Smooth muscle cell (in vitro differentiated cells): ENCODE results near the gene FGD3. TPM values are rescaled to one million over a fixed set of nuclear protein-coding genes. Genes with fewer than 3 reads are reported as not detected.

Experiments
- DNase-seq: peaks from one replicate; lab custom pipeline; 2025; ENCODE audit not compliant: unreplicated experiment; lab: John Stamatoyannopoulos, UW
- H2AFZ ChIP-seq: fragments of 200-600 bp; sonication (generic); 2 replicates; pipeline ENCODE4 v1.6.0; 2016; ENCODE audit warnings: antibody characterized with exemption, low read depth, mild to moderate bottlenecking
- H3F3A ChIP-seq: fragments of 200-600 bp; sonication (generic); 2 replicates; pipeline ENCODE4 v1.6.0; 2017; ENCODE audit warnings: antibody characterized with exemption, low read depth
- H3K27ac ChIP-seq: fragments of 200-600 bp; sonication (generic); 2 replicates; pipeline ENCODE4 v1.5.1; 2016; ENCODE audit warnings: low read depth, mild to moderate bottlenecking
- H3K27me3 ChIP-seq: fragments of 200-600 bp; sonication (generic); 2 replicates; pipeline ENCODE4 v1.6.1; 2016; ENCODE audit warnings: low read depth, mild to moderate bottlenecking
- H3K36me3 ChIP-seq: fragments of 200-600 bp; sonication (generic); 2 replicates; pipeline ENCODE4 v1.5.1; 2016; ENCODE audit warnings: low read depth
- H3K4me1 ChIP-seq: fragments of 200-600 bp; sonication (generic); 2 replicates; pipeline ENCODE4 v1.5.1; 2016; ENCODE audit warnings: low read depth
- H3K4me2 ChIP-seq: fragments of 200-600 bp; sonication (generic); 2 replicates; pipeline ENCODE4 v1.6.0; 2016; ENCODE audit warnings: mild to moderate bottlenecking
- H3K4me3 ChIP-seq: fragments of 200-600 bp; sonication (generic); 2 replicates; pipeline ENCODE4 v1.5.1; 2016; ENCODE audit warnings: mild to moderate bottlenecking
- H3K79me2 ChIP-seq: fragments of 200-600 bp; sonication (generic); 2 replicates; pipeline ENCODE4 v1.6.0; 2016; ENCODE audit warnings: low read depth, mild to moderate bottlenecking
- H3K9ac ChIP-seq: fragments of 200-600 bp; sonication (generic); 2 replicates; pipeline ENCODE4 v1.6.0; 2016; ENCODE audit warnings: low read depth
- H3K9me3 ChIP-seq: fragments of 200-600 bp; sonication (generic); replicated peaks from 2 replicates; pipeline ENCODE4 v1.5.1; 2016; ENCODE audit warnings: low read depth
- H4K20me1 ChIP-seq: fragments of 200-600 bp; sonication (generic); 2 replicates; pipeline ENCODE4 v1.6.0; 2016; ENCODE audit warnings: low read depth
- WGBS: methylation state at CpG from one replicate; pipeline ENCODE4 v1.1.7; 2016; ENCODE audit warnings: low lambda C conversion rate; 5-methylcytosine and 5-hydroxymethylcytosine counted together
- polyA plus RNA-seq: library from polyadenylated mRNA; unstranded; fragments of >200 nt; fragmentation: Nextera tagmentation; extraction: Ambion mirVana; gene quantifications from 2 replicates; pipeline ENCODE4 v1.2.1, GENCODE V29; 2016
- total RNA-seq: library from RNA; depleted of rRNA; stranded (reverse); fragments of >200 nt; gene quantifications from 2 replicates; pipeline ENCODE4 v1.2.3, GENCODE V29; 2014
- TF ChIP-seq, protein P1 (sequence below): fragments of 200-600 bp; sonication (generic); IDR thresholded peaks from 2 replicates; pipeline ENCODE4 v1.5.1; 2017; ENCODE audit warnings: borderline replicate concordance, mild to moderate bottlenecking, antibody characterized with exemption; ENCODE audit not compliant: insufficient read depth, poor library complexity, severe bottlenecking

The FGD3 gene
- total and polyA plus RNA-seq, 2 experiments from 2014 or later: 1.1 to 2.1 TPM

DNA sequence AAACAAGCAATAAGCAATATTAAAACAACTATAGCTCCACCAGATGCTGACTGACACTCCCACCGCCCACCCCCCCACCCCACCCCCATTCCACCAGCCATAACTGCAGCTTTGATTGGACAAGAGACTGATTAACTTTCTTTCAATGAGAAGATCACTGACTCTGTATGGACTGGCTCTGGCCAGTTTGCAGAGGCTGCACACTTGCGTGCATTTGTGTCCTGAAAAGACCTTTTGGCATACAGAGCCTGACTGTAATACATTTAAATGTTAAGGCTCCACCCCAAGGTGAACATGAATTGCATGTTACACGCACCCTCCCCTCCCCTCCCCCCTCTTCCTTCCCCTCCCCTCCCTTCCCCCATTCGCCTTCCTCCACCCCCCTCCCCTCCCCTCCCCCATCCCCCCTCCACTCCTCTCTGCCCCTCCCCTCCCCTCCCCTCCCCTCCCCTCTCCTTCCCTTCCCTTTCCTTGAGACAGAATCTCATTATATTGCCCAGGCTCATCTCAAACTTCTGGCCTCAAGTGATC lies 31.1 kb downstream of the FGD3 start:
- Histone ChIP-seq H4K20me1 (no peaks in the 10 kb centered on the region), H3K9me3 (peaks cover 14% of the 10 kb centered on the region), H3K9ac (no peak overlapping the region), H3K4me2 (no peak overlapping the region), H3K4me1 (no peaks in the 10 kb centered on the region), H3K27me3 (no peaks in the 10 kb centered on the region), H3K27ac (no peak overlapping the region), H3K4me3 (no peak overlapping the region), H3F3A (no peaks in the 10 kb centered on the region), H3K36me3 (no peaks in the 10 kb centered on the region), H2AFZ (no peak overlapping the region), H3K79me2 (no peaks in the 10 kb centered on the region)
- 92% methylated on average over 2 of the region's 4 CpGs for WGBS
- no peak for DNase-seq
- TF ChIP-seq, protein P1, sequence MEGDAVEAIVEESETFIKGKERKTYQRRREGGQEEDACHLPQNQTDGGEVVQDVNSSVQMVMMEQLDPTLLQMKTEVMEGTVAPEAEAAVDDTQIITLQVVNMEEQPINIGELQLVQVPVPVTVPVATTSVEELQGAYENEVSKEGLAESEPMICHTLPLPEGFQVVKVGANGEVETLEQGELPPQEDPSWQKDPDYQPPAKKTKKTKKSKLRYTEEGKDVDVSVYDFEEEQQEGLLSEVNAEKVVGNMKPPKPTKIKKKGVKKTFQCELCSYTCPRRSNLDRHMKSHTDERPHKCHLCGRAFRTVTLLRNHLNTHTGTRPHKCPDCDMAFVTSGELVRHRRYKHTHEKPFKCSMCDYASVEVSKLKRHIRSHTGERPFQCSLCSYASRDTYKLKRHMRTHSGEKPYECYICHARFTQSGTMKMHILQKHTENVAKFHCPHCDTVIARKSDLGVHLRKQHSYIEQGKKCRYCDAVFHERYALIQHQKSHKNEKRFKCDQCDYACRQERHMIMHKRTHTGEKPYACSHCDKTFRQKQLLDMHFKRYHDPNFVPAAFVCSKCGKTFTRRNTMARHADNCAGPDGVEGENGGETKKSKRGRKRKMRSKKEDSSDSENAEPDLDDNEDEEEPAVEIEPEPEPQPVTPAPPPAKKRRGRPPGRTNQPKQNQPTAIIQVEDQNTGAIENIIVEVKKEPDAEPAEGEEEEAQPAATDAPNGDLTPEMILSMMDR: no peak

GRCh38 chr9:92979283-92980056 lies 32.1 kb downstream of the FGD3 start:
- no peak overlapping the region for H3K4me3 ChIP-seq
- no peaks in the 10 kb centered on the region for H3F3A ChIP-seq
- TF ChIP-seq, protein P1: no peak
- no peak for DNase-seq
- no peaks in the 10 kb centered on the region for H3K79me2 ChIP-seq
- no peaks in the 10 kb centered on the region for H4K20me1 ChIP-seq
- H3K4me1 ChIP-seq: no peaks in the 10 kb centered on the region
- no peak overlapping the region for H3K27ac ChIP-seq
- H3K9ac ChIP-seq: no peak overlapping the region
- H3K4me2 ChIP-seq: no peak overlapping the region
- no peaks in the 10 kb centered on the region for H3K36me3 ChIP-seq
- peaks cover 14% of the 10 kb centered on the region for H3K9me3 ChIP-seq
- WGBS: 98% methylated on average over 2 of the region's 2 CpGs
- no peaks in the 10 kb centered on the region for H3K27me3 ChIP-seq
- H2AFZ ChIP-seq: no peak overlapping the region

DNA sequence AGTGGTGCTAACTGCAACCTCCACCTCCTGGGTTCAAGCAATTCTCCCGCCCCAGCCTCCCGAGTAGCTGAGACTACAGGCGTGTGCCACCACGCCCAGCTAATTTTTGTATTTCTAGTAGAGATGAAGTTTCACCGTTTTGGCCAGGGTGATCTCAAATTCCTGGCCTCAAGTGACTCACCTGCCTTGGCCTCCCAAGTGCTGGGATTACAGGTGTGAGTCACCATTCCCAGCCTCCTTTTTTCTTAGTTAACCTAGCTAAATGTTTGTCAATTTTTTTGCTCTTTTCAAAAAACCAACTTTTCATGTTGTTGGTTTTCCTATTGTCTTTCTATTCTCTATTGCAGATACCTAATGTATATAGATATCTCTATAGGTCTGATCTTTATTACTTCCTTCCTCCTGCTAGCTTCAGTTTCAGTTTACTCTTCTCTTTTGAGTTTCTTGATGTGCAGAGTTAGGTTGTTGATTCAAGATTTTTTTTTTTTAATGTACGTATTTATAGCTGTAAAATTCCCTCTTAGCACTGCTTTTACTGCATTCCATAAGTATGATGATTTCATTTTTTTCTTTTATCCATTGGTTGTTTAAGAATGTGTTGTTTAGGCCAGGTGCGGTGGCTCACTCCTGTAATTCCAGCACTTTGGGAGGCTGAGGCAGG lies 32.9 kb downstream of the FGD3 start:
- no peaks in the 10 kb centered on the region for H3K27me3 ChIP-seq
- H2AFZ ChIP-seq: no peak overlapping the region
- no peak overlapping the region for H3K4me2 ChIP-seq
- H3K9ac ChIP-seq: no peak overlapping the region
- no peaks in the 10 kb centered on the region for H3K79me2 ChIP-seq
- H4K20me1 ChIP-seq: no peaks in the 10 kb centered on the region
- no peaks in the 10 kb centered on the region for H3K4me1 ChIP-seq
- H3K4me3 ChIP-seq: no peak overlapping the region
- no peaks in the 10 kb centered on the region for H3F3A ChIP-seq
- no peak for DNase-seq
- 71% methylated on average over 7 of the region's 7 CpGs for WGBS
- TF ChIP-seq, protein P1: no peak
- peak overlapping the region; percentile 44 for H3K27ac ChIP-seq
- peaks cover 14% of the 10 kb centered on the region for H3K9me3 ChIP-seq
- H3K36me3 ChIP-seq: no peaks in the 10 kb centered on the region
